SIG-M5 treated with dmso at 0.1 percent for 504 hours (cell line): ENCODE results near the gene TWF2.
A peak's percentile ranks its signal among the peaks of the same experiment; 100 is the strongest.

Experiments used
- DNase-seq: peaks from one replicate; lab custom pipeline; 2025; ENCODE audit not compliant: unreplicated experiment; lab: John Stamatoyannopoulos, UW

The TWF2 gene

GRCh38 chr3:52204337-52205073, 34.5 kb downstream of the TWF2 start:
- DNase-seq = peak; percentile 50

- no peak for DNase-seq
These were observed 35.3 kb downstream of the TWF2 start for GRCh38 chr3:52203701-52204100.

GRCh38 chr3:52202384-52203077, 36.4 kb downstream of the TWF2 start:
- DNase-seq = peak; percentile 94

- DNase-seq = peak; percentile 79
These were observed 37.8 kb downstream of the TWF2 start for GRCh38 chr3:52200981-52201679.

- peak; percentile 24 for DNase-seq
These were observed 40.0 kb downstream of the TWF2 start for GRCh38 chr3:52198643-52199608.

GRCh38 chr3:52197842-52198625, 40.9 kb downstream of the TWF2 start, which contains the start of gene ALAS1:
ALAS1 (plus strand) TSS chr3:52198160; CDS start chr3:52199242, 1,082 bp downstream.
- DNase-seq = peak; percentile 88

- no peak for DNase-seq
These were observed 41.5 kb downstream of the TWF2 start for GRCh38 chr3:52197499-52197841.

- no peak for DNase-seq
These were observed 42.0 kb downstream of the TWF2 start for GRCh38 chr3:52196977-52197376.

GRCh38 chr3:52195823-52196331, 43.1 kb downstream of the TWF2 start:
- DNase-seq = peak; percentile 90

GRCh38 chr3:52195291-52195597, 43.7 kb downstream of the TWF2 start:
- no peak for DNase-seq

GRCh38 chr3:52194485-52195290, 44.3 kb downstream of the TWF2 start:
- no peak for DNase-seq

- DNase-seq = no peak
These were observed 45.9 kb downstream of the TWF2 start for GRCh38 chr3:52193065-52193464.

GRCh38 chr3:52191663-52192062, 47.3 kb downstream of the TWF2 start:
- DNase-seq = no peak

GRCh38 chr3:52190294-52191074, 48.5 kb downstream of the TWF2 start:
- DNase-seq = no peak

GRCh38 chr3:52188556-52188955, 50.4 kb downstream of the TWF2 start:
- peak; percentile 59 for DNase-seq

- no peak for DNase-seq
These were observed 52.2 kb downstream of the TWF2 start for GRCh38 chr3:52186729-52187128.

GRCh38 chr3:52185837-52186236, 53.1 kb downstream of the TWF2 start:
- DNase-seq = peak; percentile 94

- DNase-seq = no peak
These were observed 53.6 kb downstream of the TWF2 start for GRCh38 chr3:52185311-52185710.
